ENCODE data around the gene NRCAM. TPM values are rescaled to one million over a fixed set of nuclear protein-coding genes. Genes with fewer than 3 reads are reported as not detected.

Gene NRCAM
- total RNA-seq, 1 donor from 2014 or later = 16.2 TPM

- no peak for DNase-seq
Observed at GRCh38 chr7:108197371-108198091, 258.7 kb downstream of the NRCAM start.

- no peak for DNase-seq
Observed at GRCh38 chr7:108196004-108196403, 260.2 kb downstream of the NRCAM start.

GRCh38 chr7:108193594-108194498 is 262.4 kb downstream of the NRCAM start:
- DNase-seq = no peak

- no peak for DNase-seq
Observed at GRCh38 chr7:108190891-108191290, 265.3 kb downstream of the NRCAM start.

- DNase-seq = no peak
Observed at GRCh38 chr7:108189733-108190388, 266.4 kb downstream of the NRCAM start.

- no peak for DNase-seq
Observed at GRCh38 chr7:108188724-108189123, 267.5 kb downstream of the NRCAM start.

GRCh38 chr7:108181073-108181985 is 274.9 kb downstream of the NRCAM start:
- DNase-seq = peak; percentile 84

- DNase-seq = peak; percentile 61
Observed at GRCh38 chr7:108178398-108178797, 277.8 kb downstream of the NRCAM start.

GRCh38 chr7:108171164-108171563 is 285.1 kb downstream of the NRCAM start:
- DNase-seq = no peak

- DNase-seq = no peak
Observed at GRCh38 chr7:108170251-108170650, 286.0 kb downstream of the NRCAM start.

- no peak for DNase-seq
Observed at GRCh38 chr7:108167460-108167859, 288.8 kb downstream of the NRCAM start.

- no peak for DNase-seq
Observed at GRCh38 chr7:108166687-108167086, 289.5 kb downstream of the NRCAM start.

- DNase-seq = no peak
Observed at GRCh38 chr7:108165723-108166122, 290.5 kb downstream of the NRCAM start.

- DNase-seq = no peak
Observed at GRCh38 chr7:108164946-108165345, 291.3 kb downstream of the NRCAM start.

- no peak for DNase-seq
Observed at GRCh38 chr7:108164342-108164741, 291.9 kb downstream of the NRCAM start.

- no peak for DNase-seq
Observed at GRCh38 chr7:108158776-108159175, 297.5 kb downstream of the NRCAM start.

- no peak for DNase-seq
Observed at GRCh38 chr7:108157606-108158335, 298.5 kb downstream of the NRCAM start.

- DNase-seq = no peak
Observed at GRCh38 chr7:108156897-108157605, 299.2 kb downstream of the NRCAM start.

- DNase-seq = no peak
Observed at GRCh38 chr7:108152198-108152597, 304.0 kb downstream of the NRCAM start.

GRCh38 chr7:108149908-108150307 is 306.3 kb downstream of the NRCAM start:
- no peak for DNase-seq
